HepG2 (cell line): ENCODE measurements around the gene GHR. TPM values are rescaled to one million over a fixed set of nuclear protein-coding genes. Genes with fewer than 3 reads are reported as not detected.

Experiments
- ATAC-seq: fragments of 200-7000 bp; cut with Tn5 transposase; 3 replicates; pipeline ENCODE4 v1.9.1; 2020; ENCODE audit warnings: mild to moderate bottlenecking, moderate library complexity
- BruUV-seq: library from RNA; stranded (reverse); fragments of 400-500 nt; replicated peaks from 2 replicates; lab custom pipeline; 2021; lab: Mats Ljungman, UMichigan
- CTCF ChIA-PET: fragments of 300-600 bp; formaldehyde crosslinking; extraction: SDS; loops from one replicate; lab custom pipeline; 2021; ENCODE audit warnings: low total read pairs, inconsistent platforms, low intra/inter-chr PET ratio; lab: Yijun Ruan, JAX
- POLR2A ChIA-PET: fragments of 350-600 bp; sonication (Branson Sonifier 250); formaldehyde crosslinking; loops from one replicate; lab custom pipeline; 2020; ENCODE audit warnings: antibody characterized with exemption, inconsistent platforms; lab: Yijun Ruan, JAX
- DNase-seq: peaks from one replicate; pipeline ENCODE4 v3.0.0-alpha.2; 2015; ENCODE audit warnings: low spot score
- FAIRE-seq: peaks from 3 replicates; lab custom pipeline; 2011; peaks lifted over from hg19 to GRCh38; lab: Jason Lieb, UNC
- H2AFZ ChIP-seq: one replicate; pipeline ENCODE4 v1.6.1; 2011; ENCODE audit warnings: low read length, inconsistent platforms
- H3K27ac ChIP-seq: fragments of 300-600 bp; 3 replicates; pipeline ENCODE4 v1.8.0; 2011; ENCODE audit warnings: mixed run types, mild to moderate bottlenecking, mixed read lengths, low read length, inconsistent platforms; ENCODE audit not compliant: insufficient read depth; ENCODE audit errors: extremely low read length
- H3K27me3 ChIP-seq, 2 experiments: fragments of 200-600 bp in 1 of 2; 2 replicates in 1 of 2; 3 replicates in 1 of 2; pipeline versions ENCODE4 v1.6.0 to v1.8.0; 2011; ENCODE audit warnings: low read length in 2 of 2, mild to moderate bottlenecking in 2 of 2, moderate library complexity in 2 of 2, inconsistent platforms in 1 of 2; ENCODE audit not compliant: insufficient read depth in 2 of 2, control insufficient read depth in 1 of 2
- H3K36me3 ChIP-seq, 2 experiments: fragments of 200-600 bp in 1 of 2; replicated peaks in 1 of 2; 2 replicates in 1 of 2; 3 replicates in 1 of 2; pipeline versions ENCODE4 v1.5.1 to v1.8.0; 2011; ENCODE audit warnings: low read length in 2 of 2, inconsistent platforms in 1 of 2; ENCODE audit not compliant: insufficient read depth in 2 of 2, control insufficient read depth in 1 of 2
- H3K4me1 ChIP-seq: 2 replicates; pipeline ENCODE4 v1.5.1; 2012; ENCODE audit warnings: low read length, inconsistent platforms; ENCODE audit not compliant: insufficient read depth
- H3K4me2 ChIP-seq: 2 replicates; pipeline ENCODE4 v1.6.0; 2011; ENCODE audit warnings: low read depth, low read length, inconsistent platforms
- H3K4me3 ChIP-seq, 3 experiments: fragments of 200-600 bp in 1 of 3; sonication (generic), shearing (Covaris generic) in 1 of 3; replicated peaks in 1 of 3; 2 replicates each; pipeline ENCODE4 v1.5.1; 2011 to 2016; ENCODE audit warnings: low read length in 3 of 3, inconsistent platforms in 2 of 3, low read depth in 2 of 3, mild to moderate bottlenecking in 2 of 3, control low read depth in 1 of 3, mixed read lengths in 1 of 3; ENCODE audit not compliant: insufficient read depth in 1 of 3
- H3K79me2 ChIP-seq: one replicate; pipeline ENCODE4 v1.6.1; 2011; ENCODE audit warnings: low read length, inconsistent platforms; ENCODE audit not compliant: insufficient read depth
- H3K9ac ChIP-seq: 2 replicates; pipeline ENCODE4 v1.6.0; 2011; ENCODE audit warnings: mild to moderate bottlenecking, low read depth, low read length, inconsistent platforms; ENCODE audit not compliant: insufficient read depth
- H3K9me3 ChIP-seq: 2 replicates; pipeline ENCODE4 v1.5.1; 2012; ENCODE audit warnings: mild to moderate bottlenecking, low read length
- H4K20me1 ChIP-seq: 2 replicates; pipeline ENCODE4 v1.6.0; 2011; ENCODE audit warnings: inconsistent platforms, mild to moderate bottlenecking, low read length, moderate library complexity; ENCODE audit not compliant: insufficient read depth
- AHDC1 ChIP-seq: sonication (generic); formaldehyde crosslinking; IDR thresholded peaks from 2 replicates; pipeline ENCODE4 v1.5.1; 2020; ENCODE audit warnings: mild to moderate bottlenecking, missing genetic modification reagents, borderline replicate concordance
- AKAP8 ChIP-seq: sonication (generic); formaldehyde crosslinking; IDR thresholded peaks from 2 replicates; pipeline ENCODE4 v1.5.1; 2020; ENCODE audit warnings: mild to moderate bottlenecking, missing genetic modification reagents
- FOXK2 ChIP-seq: fragments of 450-650 bp; IDR thresholded peaks from 2 replicates; pipeline ENCODE4 v1.6.1; 2016
- HIVEP1 ChIP-seq: sonication (generic); formaldehyde crosslinking; IDR thresholded peaks from 2 replicates; pipeline ENCODE4 v1.4.0; 2020; ENCODE audit warnings: mild to moderate bottlenecking, missing genetic modification reagents
- HOXA9 ChIP-seq: sonication (generic); formaldehyde crosslinking; IDR thresholded peaks from 2 replicates; pipeline ENCODE4 v1.8.1; 2022; ENCODE audit warnings: missing genetic modification reagents, mild to moderate bottlenecking, moderate library complexity, borderline replicate concordance
- ONECUT2 ChIP-seq: sonication (generic); formaldehyde crosslinking; IDR thresholded peaks from 2 replicates; pipeline ENCODE4 v1.4.0; 2020; ENCODE audit warnings: missing genetic modification reagents
- PREB ChIP-seq: sonication (generic); formaldehyde crosslinking; IDR thresholded peaks from 2 replicates; pipeline ENCODE4 v1.4.0; 2020; ENCODE audit warnings: missing genetic modification reagents
- SMARCC2 ChIP-seq: fragments of 450-650 bp; IDR thresholded peaks from 2 replicates; pipeline ENCODE4 v1.6.1; 2017; ENCODE audit warnings: antibody characterized with exemption, mild to moderate bottlenecking
- SRSF4 ChIP-seq: fragments of 200-400 bp; formaldehyde crosslinking; IDR thresholded peaks from one replicate; pipeline ENCODE4 v1.6.1; 2018; ENCODE audit warnings: mild to moderate bottlenecking, low read depth, low read length, moderate library complexity; ENCODE audit not compliant: poor library complexity, severe bottlenecking
- TCF12 ChIP-seq, 2 experiments: fragments of 450-650 bp in 1 of 2; sonication (generic) in 1 of 2; formaldehyde crosslinking in 1 of 2; IDR thresholded peaks; 2 replicates each; pipeline versions ENCODE4 v1.6.1 to v1.8.0; 2017 to 2022; ENCODE audit warnings: antibody characterized with exemption in 1 of 2, mild to moderate bottlenecking in 1 of 2, missing genetic modification reagents in 1 of 2, moderate library complexity in 1 of 2
- TMF1 ChIP-seq: sonication (generic); formaldehyde crosslinking; IDR thresholded peaks from 2 replicates; pipeline ENCODE4 v1.8.1; 2022; ENCODE audit warnings: low read depth, missing genetic modification reagents
- ZNF510 ChIP-seq: sonication (generic); formaldehyde crosslinking; IDR thresholded peaks from 2 replicates; pipeline ENCODE4 v1.4.0; 2020; ENCODE audit warnings: low read depth, mild to moderate bottlenecking, missing genetic modification reagents
- ZSCAN20 ChIP-seq: sonication (generic); formaldehyde crosslinking; IDR thresholded peaks from 2 replicates; pipeline ENCODE4 v1.4.0; 2020; ENCODE audit warnings: missing genetic modification reagents, mild to moderate bottlenecking, borderline replicate concordance
- WGBS: methylation state at CpG from one replicate; pipeline ENCODE4 v1.1.6; 2017; ENCODE audit warnings: low lambda C conversion rate; 5-methylcytosine and 5-hydroxymethylcytosine counted together
- in situ Hi-C: cut with HindIII; loops from 2 replicates; pipeline ENCODE4 v1.10.0; 2017; ENCODE audit warnings: low pct_unique_long_range_greater_than_20kb; ENCODE audit not compliant: extremely low pct_ligation_motif_present
- intact Hi-C: fragments of 100-400 bp; cut with micrococcal nuclease; formaldehyde crosslinking; loops from one replicate; pipeline ENCODE4 v1.10.0; 2022; ENCODE audit not compliant: unreplicated experiment
- polyA plus RNA-seq, 8 experiments: library from polyadenylated mRNA; depleted of rRNA in 3 of 8; stranded (reverse) in 7 of 8; unstranded in 1 of 8; fragments of >200 nt; fragmentation: Illumina TruSeq in 4 of 8; extraction: Trizol in 4 of 8; gene quantifications; 2 replicates each; pipeline versions ENCODE4 v1.2.1 to v1.2.3, GENCODE V29; 2011 to 2016; ENCODE audit warnings: low read depth in 4 of 8, missing spikeins in 1 of 8, mixed read lengths in 1 of 8; ENCODE audit not compliant: insufficient read depth in 1 of 8
- total RNA-seq, 5 experiments: library from RNA; depleted of rRNA; stranded (reverse); fragments of >200 nt; fragmentation: Illumina TruSeq; extraction: Trizol; gene quantifications; 2 replicates each; pipeline ENCODE4 v1.2.3, GENCODE V29; 2016; ENCODE audit warnings: low read depth in 1 of 5

The GHR gene
- total and polyA plus RNA-seq, 2 of the 13 experiments (the other 11 are each of a cell fraction or from before 2014, with no cell fraction given), result 0.07 TPM; not detected in 1

GRCh38 chr5:42561656-42562055 is 138.4 kb downstream of the GHR start:
- Histone ChIP-seq H3K27ac (no peak overlapping the region), H3K4me3 (no peak overlapping the region), H3K36me3 (no peaks in the 10 kb centered on the region), H3K27me3 (no peaks in the 10 kb centered on the region), H3K79me2 (no peaks in the 10 kb centered on the region), H4K20me1 (no peaks in the 10 kb centered on the region), H3K9ac (no peak overlapping the region), H3K4me1 (no peaks in the 10 kb centered on the region), H3K4me2 (no peak overlapping the region), H3K9me3 (no peaks in the 10 kb centered on the region), H2AFZ (no peak overlapping the region)
- ChIA-PET CTCF (no interaction called here), POLR2A (no interaction called here)
- no peak for TF ChIP-seq AKAP8 (CRISPR knock-in tag)
- TF ChIP-seq AHDC1 (CRISPR knock-in tag), result no peak
- TF ChIP-seq SRSF4, result no peak
- TF ChIP-seq SMARCC2, result no peak
- no peak for TF ChIP-seq TCF12 (IDR thresholded peaks at IDR 0.05)
- TF ChIP-seq TCF12 (CRISPR knock-in tag; IDR thresholded peaks at IDR 0.05), result no peak
- TF ChIP-seq PREB (CRISPR knock-in tag), result no peak
- no peak for TF ChIP-seq FOXK2
- no peak for TF ChIP-seq TMF1 (CRISPR knock-in tag)
- no peak for TF ChIP-seq HOXA9 (CRISPR knock-in tag)
- no peak for TF ChIP-seq HIVEP1 (CRISPR knock-in tag)
- TF ChIP-seq ZNF510 (CRISPR knock-in tag), result no peak
- TF ChIP-seq ONECUT2 (CRISPR knock-in tag), result no peak
- TF ChIP-seq ZSCAN20 (CRISPR knock-in tag), result no peak
- no TSS peak for BruUV-seq
- whole genome bisulfite sequencing, result 82% methylated on average over 1 of the region's 1 CpG
- ATAC-seq, result no peak
- DNase-seq, result no peak
- no peak for FAIRE-seq
- intact Hi-C loops, result no loop called here
- in situ Hi-C loops, result no loop called here
